Esophagus muscularis mucosa (tissue), 4 donors: ENCODE measurements around the gene CPEB4.

Experiments used
- CTCF ChIP-seq, 3 experiments: fragments of 200-600 bp in 2 of 3; fragments of 450-650 bp in 1 of 3; sonication (generic) in 2 of 3; IDR thresholded peaks; one replicate each; pipeline ENCODE4 v1.5.1; 2017 to 2019; ENCODE audit warnings: antibody characterized with exemption in 3 of 3, mild to moderate bottlenecking in 2 of 3, moderate library complexity in 1 of 3
- EP300 ChIP-seq: sonication (generic); formaldehyde crosslinking; IDR thresholded peaks from one replicate; pipeline ENCODE4 v1.6.1; 2017; ENCODE audit warnings: antibody characterized with exemption
- POLR2A ChIP-seq: fragments of 450-650 bp; IDR thresholded peaks from one replicate; pipeline ENCODE4 v1.6.1; 2017; ENCODE audit warnings: antibody characterized with exemption, moderate library complexity, mild to moderate bottlenecking, low read depth

GRCh38 chr5:173922527-173922926 is 34.4 kb downstream of the CPEB4 start:
- TF ChIP-seq CTCF (IDR thresholded peaks at IDR 0.05), result no peak
- TF ChIP-seq POLR2A, result no peak
- TF ChIP-seq EP300, result no peak
